ENCODE data around the gene EPC2.

EPC2 gene

DNA sequence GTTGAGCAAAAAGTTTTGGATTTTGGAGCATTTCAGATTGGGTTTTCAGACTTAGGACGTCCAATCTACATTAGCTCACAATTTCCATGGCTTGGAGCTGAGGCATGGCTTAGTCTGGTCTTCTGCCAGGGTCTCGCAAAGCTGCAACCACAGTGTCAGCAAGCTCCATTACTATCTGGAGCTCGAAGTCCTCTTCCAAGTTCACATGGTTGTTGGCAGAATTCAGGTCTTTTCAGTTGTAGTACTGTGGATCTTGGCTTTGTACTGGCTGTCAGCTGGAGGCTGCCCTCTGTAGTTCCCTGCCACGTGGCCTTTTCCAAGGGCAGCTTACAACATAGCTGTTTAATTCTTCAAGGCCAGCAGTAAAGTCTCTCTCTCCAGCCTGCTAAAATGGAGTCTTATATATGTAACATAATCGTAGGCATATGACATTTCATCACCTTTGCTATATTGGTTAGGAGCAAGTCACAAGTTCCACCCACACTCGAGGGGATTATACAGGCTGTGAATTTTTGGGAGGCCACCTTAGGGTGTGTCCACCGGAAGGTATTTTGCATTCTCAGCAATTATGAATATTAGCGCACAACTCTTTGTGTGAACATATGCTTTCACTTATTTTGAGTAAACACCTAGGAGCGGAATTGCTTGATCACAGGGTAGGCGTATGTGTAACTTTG, 41.5 kb upstream of the EPC2 start:
- no peak for TF ChIP-seq POLR2AphosphoS5 (IDR thresholded peaks at IDR 0.05; ENCODE audit: low read depth, low read length)
- no peak for TF ChIP-seq SIN3A (IDR thresholded peaks at IDR 0.05; ENCODE audit: borderline replicate concordance, insufficient read depth, low read length)
- TF ChIP-seq, protein P1, sequence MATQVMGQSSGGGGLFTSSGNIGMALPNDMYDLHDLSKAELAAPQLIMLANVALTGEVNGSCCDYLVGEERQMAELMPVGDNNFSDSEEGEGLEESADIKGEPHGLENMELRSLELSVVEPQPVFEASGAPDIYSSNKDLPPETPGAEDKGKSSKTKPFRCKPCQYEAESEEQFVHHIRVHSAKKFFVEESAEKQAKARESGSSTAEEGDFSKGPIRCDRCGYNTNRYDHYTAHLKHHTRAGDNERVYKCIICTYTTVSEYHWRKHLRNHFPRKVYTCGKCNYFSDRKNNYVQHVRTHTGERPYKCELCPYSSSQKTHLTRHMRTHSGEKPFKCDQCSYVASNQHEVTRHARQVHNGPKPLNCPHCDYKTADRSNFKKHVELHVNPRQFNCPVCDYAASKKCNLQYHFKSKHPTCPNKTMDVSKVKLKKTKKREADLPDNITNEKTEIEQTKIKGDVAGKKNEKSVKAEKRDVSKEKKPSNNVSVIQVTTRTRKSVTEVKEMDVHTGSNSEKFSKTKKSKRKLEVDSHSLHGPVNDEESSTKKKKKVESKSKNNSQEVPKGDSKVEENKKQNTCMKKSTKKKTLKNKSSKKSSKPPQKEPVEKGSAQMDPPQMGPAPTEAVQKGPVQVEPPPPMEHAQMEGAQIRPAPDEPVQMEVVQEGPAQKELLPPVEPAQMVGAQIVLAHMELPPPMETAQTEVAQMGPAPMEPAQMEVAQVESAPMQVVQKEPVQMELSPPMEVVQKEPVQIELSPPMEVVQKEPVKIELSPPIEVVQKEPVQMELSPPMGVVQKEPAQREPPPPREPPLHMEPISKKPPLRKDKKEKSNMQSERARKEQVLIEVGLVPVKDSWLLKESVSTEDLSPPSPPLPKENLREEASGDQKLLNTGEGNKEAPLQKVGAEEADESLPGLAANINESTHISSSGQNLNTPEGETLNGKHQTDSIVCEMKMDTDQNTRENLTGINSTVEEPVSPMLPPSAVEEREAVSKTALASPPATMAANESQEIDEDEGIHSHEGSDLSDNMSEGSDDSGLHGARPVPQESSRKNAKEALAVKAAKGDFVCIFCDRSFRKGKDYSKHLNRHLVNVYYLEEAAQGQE (IDR thresholded peaks at IDR 0.05; ENCODE audit: insufficient read depth in 1 of 2, low read depth in 2 of 2, low read length in 2 of 2): no peak
- TF ChIP-seq TAF1 (IDR thresholded peaks at IDR 0.05; ENCODE audit: borderline replicate concordance, insufficient read depth, low read length): no peak
- no peak for TF ChIP-seq FOXP2 (optimal IDR thresholded peaks at IDR 0.05; ENCODE audit: borderline replicate concordance, extremely low read depth, extremely low read length, insufficient read depth)

DNA sequence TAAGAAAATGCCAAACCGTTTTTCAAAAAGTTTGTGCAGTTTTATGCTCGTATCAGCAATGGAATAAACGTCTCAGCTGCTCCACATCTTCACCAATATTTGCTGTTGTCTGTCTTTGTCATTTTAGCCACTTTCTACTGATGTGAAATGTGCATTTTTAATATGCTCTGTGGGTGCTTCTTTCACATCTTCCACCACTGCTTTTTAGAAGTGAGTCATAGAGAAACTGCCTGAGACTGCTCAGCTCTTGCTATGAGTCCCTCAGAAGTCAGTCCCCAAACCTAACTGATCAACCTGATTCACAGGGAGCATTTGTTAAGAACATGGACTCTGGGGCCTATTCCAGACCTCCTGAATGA, 41.0 kb upstream of the EPC2 start:
- TF ChIP-seq SIN3A (IDR thresholded peaks at IDR 0.05; ENCODE audit: borderline replicate concordance, insufficient read depth, low read length) (no peak), TAF1 (IDR thresholded peaks at IDR 0.05; ENCODE audit: borderline replicate concordance, insufficient read depth, low read length) (no peak), POLR2AphosphoS5 (IDR thresholded peaks at IDR 0.05; ENCODE audit: low read depth, low read length) (no peak), FOXP2 (optimal IDR thresholded peaks at IDR 0.05; ENCODE audit: borderline replicate concordance, extremely low read depth, extremely low read length, insufficient read depth) (no peak)
- TF ChIP-seq, protein P1 (IDR thresholded peaks at IDR 0.05; ENCODE audit: insufficient read depth in 1 of 2, low read depth in 2 of 2, low read length in 2 of 2): no peak

DNA sequence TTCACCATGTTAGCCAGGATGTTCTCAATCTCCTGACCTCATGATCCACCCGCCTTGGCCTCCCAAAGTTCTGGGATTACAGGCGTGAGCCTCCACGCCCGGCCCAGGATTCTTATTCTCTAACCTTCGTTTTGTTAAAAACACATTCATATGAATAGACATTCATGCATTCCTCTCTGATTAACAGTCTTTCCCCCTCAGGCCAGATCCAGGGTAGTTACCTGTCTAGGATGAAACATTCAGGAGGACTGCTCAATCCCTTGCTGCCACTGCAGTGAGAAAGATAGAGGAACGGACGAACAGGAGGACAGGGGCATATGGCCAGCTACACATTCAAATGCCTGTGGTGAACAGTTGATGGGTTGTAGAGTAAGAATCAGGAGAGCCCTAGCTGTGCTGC, 39.6 kb upstream of the EPC2 start:
- TF ChIP-seq FOXP2 (optimal IDR thresholded peaks at IDR 0.05; ENCODE audit: borderline replicate concordance, extremely low read depth, extremely low read length, insufficient read depth) (no peak), POLR2AphosphoS5 (IDR thresholded peaks at IDR 0.05; ENCODE audit: low read depth, low read length) (no peak), TAF1 (IDR thresholded peaks at IDR 0.05; ENCODE audit: borderline replicate concordance, insufficient read depth, low read length) (no peak), SIN3A (IDR thresholded peaks at IDR 0.05; ENCODE audit: borderline replicate concordance, insufficient read depth, low read length) (no peak)
- TF ChIP-seq, protein P1 (IDR thresholded peaks at IDR 0.05; ENCODE audit: insufficient read depth in 1 of 2, low read depth in 2 of 2, low read length in 2 of 2): no peak

DNA sequence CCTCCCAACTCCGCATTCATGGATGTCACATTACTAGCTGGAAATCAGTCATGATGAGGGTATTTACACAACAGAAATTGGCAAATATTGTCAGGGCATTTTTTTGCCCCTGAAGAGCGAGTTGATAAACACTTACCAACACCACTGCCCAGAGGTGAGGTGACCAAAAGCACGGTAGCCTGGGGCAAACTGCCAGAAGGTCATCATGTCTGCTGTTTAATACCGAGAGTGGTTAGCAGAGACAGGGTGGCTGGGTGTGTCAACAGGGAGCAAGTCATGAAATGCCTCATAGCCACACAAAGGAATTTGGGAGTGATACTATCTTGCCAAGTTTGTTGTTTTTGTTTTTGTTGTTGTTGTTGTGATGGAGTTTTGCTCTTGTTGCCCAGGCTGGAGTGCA, 37.0 kb upstream of the EPC2 start:
- no peak for TF ChIP-seq TAF1 (IDR thresholded peaks at IDR 0.05; ENCODE audit: borderline replicate concordance, insufficient read depth, low read length)
- TF ChIP-seq SIN3A (IDR thresholded peaks at IDR 0.05; ENCODE audit: borderline replicate concordance, insufficient read depth, low read length): no peak
- no peak for TF ChIP-seq POLR2AphosphoS5 (IDR thresholded peaks at IDR 0.05; ENCODE audit: low read depth, low read length)
- TF ChIP-seq FOXP2 (optimal IDR thresholded peaks at IDR 0.05; ENCODE audit: borderline replicate concordance, extremely low read depth, extremely low read length, insufficient read depth): no peak

DNA sequence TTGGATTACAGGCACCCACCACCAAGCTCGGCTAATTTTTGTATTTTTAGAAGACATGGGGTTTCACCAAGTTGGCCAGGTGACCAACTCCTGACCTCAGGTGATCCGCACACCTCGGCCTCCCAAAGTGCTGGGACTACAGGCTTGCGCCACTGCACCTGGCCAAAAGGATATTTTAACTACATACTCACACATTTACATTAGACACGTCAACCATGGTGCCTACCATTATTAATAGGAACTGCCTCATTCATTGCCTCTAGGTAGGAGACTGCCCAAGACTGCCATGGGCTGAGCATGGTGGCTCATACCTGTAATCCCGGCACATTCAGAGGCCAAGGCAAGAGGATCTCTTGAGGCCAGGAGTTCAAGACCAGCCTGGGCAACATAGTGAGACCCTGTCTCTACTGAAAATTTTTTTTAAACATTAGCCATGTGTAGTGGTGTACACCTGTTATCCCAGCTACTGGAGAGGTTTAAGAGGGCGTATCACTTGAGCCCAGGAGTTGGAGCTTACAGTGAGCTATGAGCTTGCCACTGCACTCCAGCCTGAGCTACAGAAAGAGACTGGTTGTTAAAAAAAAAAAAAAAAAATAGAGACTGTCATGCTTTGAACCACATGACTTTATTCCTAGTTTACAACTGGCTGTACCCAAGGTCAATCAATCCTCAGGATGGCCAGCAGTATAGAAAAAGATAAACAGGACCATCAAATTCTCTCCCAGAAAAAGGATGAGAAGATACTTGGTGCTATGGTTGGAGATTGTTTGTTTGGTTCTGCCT, 31.1 kb upstream of the EPC2 start:
- TF ChIP-seq SIN3A (IDR thresholded peaks at IDR 0.05; ENCODE audit: borderline replicate concordance, insufficient read depth, low read length) (no peak), POLR2AphosphoS5 (IDR thresholded peaks at IDR 0.05; ENCODE audit: low read depth, low read length) (no peak), FOXP2 (optimal IDR thresholded peaks at IDR 0.05; ENCODE audit: borderline replicate concordance, extremely low read depth, extremely low read length, insufficient read depth) (no peak), TAF1 (IDR thresholded peaks at IDR 0.05; ENCODE audit: borderline replicate concordance, insufficient read depth, low read length) (no peak)
- TF ChIP-seq, protein P1 (IDR thresholded peaks at IDR 0.05; ENCODE audit: insufficient read depth in 1 of 2, low read depth in 2 of 2, low read length in 2 of 2): no peak

Measured in PFSK-1 (cell line).